CD4-positive, alpha-beta T cell (primary cell): ENCODE measurements around the gene SH3RF1. TPM values are rescaled to one million over a fixed set of nuclear protein-coding genes. Genes with fewer than 3 reads are reported as not detected.
"Not testable (repeated sequence)": the region's sequence is repeated elsewhere in the genome, so short reads cannot be mapped to it uniquely, and the experiment has no call there.

Experiments used
- ATAC-seq: fragments of 200-7000 bp; cut with Tn5 transposase; one replicate; pipeline ENCODE4 v1.10.0; 2022; ENCODE audit warnings: mild to moderate bottlenecking; ENCODE audit not compliant: poor library complexity
- CTCF ChIA-PET: fragments of 350-600 bp; sonication (Branson Sonifier 250); formaldehyde crosslinking; loops from one replicate; lab custom pipeline; 2021; ENCODE audit warnings: antibody characterized with exemption, inconsistent platforms; lab: Charles Lee
- POLR2A ChIA-PET: fragments of 350-600 bp; sonication (Branson Sonifier 250); formaldehyde crosslinking; loops from one replicate; lab custom pipeline; 2021; ENCODE audit warnings: antibody characterized with exemption, inconsistent platforms; lab: Charles Lee
- DNase-seq, 14 experiments: peaks; one replicate each; pipeline ENCODE4 v3.0.0-alpha.2; 2013 to 2020; ENCODE audit warnings: mixed read lengths in 2 of 14
- H3K27ac ChIP-seq, 2 donors: one replicate each; pipeline versions ENCODE4 v1.5.1 to v1.7.0; 2013; ENCODE audit warnings: low read length in 2 of 2, low read depth in 1 of 2, mild to moderate bottlenecking in 1 of 2
- H3K27me3 ChIP-seq, 2 experiments: 1 replicate in 1 of 2; 2 replicates in 1 of 2; pipeline versions ENCODE4 v1.6.1 to v1.7.0; 2013; ENCODE audit warnings: low read length in 2 of 2, control low read depth in 1 of 2, mild to moderate bottlenecking in 1 of 2, moderate library complexity in 1 of 2; ENCODE audit not compliant: insufficient read depth in 2 of 2, control insufficient read depth in 1 of 2
- H3K36me3 ChIP-seq: one replicate; pipeline ENCODE4 v1.6.1; 2013; ENCODE audit warnings: low read length, control low read depth; ENCODE audit not compliant: insufficient read depth
- H3K4me1 ChIP-seq: one replicate; pipeline ENCODE4 v1.6.1; 2013; ENCODE audit warnings: low read length, control low read depth; ENCODE audit not compliant: insufficient read depth
- H3K4me3 ChIP-seq: one replicate; pipeline ENCODE4 v1.5.1; 2013; ENCODE audit warnings: mild to moderate bottlenecking, low read length, moderate library complexity
- H3K9me3 ChIP-seq, 2 experiments: 1 replicate in 1 of 2; 2 replicates in 1 of 2; pipeline versions ENCODE4 v1.6.1 to v1.7.0; 2013; ENCODE audit warnings: low read length in 2 of 2, mild to moderate bottlenecking in 2 of 2, control low read depth in 1 of 2, moderate library complexity in 1 of 2; ENCODE audit not compliant: control insufficient read depth in 1 of 2, insufficient read depth in 1 of 2
- H3K27ac Mint-ChIP-seq: one replicate; pipeline ENCODE4 v1.8.0; 2020; ENCODE audit warnings: mixed read lengths
- H3K27me3 Mint-ChIP-seq: one replicate; pipeline ENCODE4 v1.8.0; 2021; ENCODE audit warnings: mixed read lengths
- H3K36me3 Mint-ChIP-seq: one replicate; pipeline ENCODE4 v1.8.0; 2021; ENCODE audit warnings: low read depth, mixed read lengths
- H3K4me1 Mint-ChIP-seq: one replicate; pipeline ENCODE4 v1.8.0; 2021; ENCODE audit warnings: low read depth, mixed read lengths
- H3K4me3 Mint-ChIP-seq: one replicate; pipeline ENCODE4 v1.8.0; 2020; ENCODE audit warnings: mild to moderate bottlenecking, mixed read lengths
- H3K9me3 Mint-ChIP-seq: one replicate; pipeline ENCODE4 v1.8.0; 2020; ENCODE audit warnings: mixed read lengths
- intact Hi-C, 2 experiments: fragments of 100-400 bp; cut with DNase I in 1 of 2; cut with micrococcal nuclease in 1 of 2; formaldehyde crosslinking; loops; one replicate each; pipeline versions ENCODE4 v1.15.1 to v1.9.0; 2023 to 2025; cut with DNase I, micrococcal nuclease
- total RNA-seq, 174 experiments: library from RNA in 2 of 174; stranded (reverse) in 2 of 174; gene quantifications; one replicate each; pipeline ENCODE4 v1.2.3 and lab custom pipeline; 2021 to 2026
- TF ChIP-seq, protein P1 (sequence below): fragments of 200-600 bp; IDR thresholded peaks from one replicate; pipeline ENCODE4 v1.8.0; 2022; ENCODE audit warnings: antibody characterized with exemption, mild to moderate bottlenecking

The SH3RF1 gene
- total RNA-seq, 2 experiments from 2014 or later, result 0.25 TPM; not detected in 1

DNA sequence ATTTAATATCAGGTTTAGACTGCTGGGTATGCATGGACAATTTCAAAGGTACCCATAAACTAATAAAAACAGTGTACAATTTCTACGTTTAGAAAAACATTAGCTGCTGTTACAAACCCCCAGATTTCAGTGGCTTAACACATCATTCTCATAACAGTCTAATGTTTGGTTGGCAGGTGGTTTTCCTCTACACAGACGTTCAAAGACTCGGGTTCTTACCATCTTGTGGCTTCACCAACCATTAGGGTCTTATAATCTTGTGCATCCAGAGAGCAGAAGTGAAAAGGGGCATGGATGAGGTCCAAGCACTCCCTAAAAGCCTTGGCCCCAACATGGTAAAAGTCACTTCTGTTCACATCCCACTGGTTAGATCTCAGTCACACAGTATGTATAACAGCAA is 71.6 kb downstream of the SH3RF1 start:
- H3K27ac ChIP-seq, result no peak overlapping the region
- H3K4me3 Mint-ChIP-seq, result no peak overlapping the region
- DNase-seq (no peak), ATAC-seq (no peak)
- H3K9me3 Mint-ChIP-seq, result peaks cover 7% of the 10 kb centered on the region
- POLR2A ChIA-PET, result no interaction called here
- no peaks in the 10 kb centered on the region for H3K36me3 Mint-ChIP-seq
- H3K4me1 ChIP-seq, result no peaks in the 10 kb centered on the region
- no peak overlapping the region for H3K4me3 ChIP-seq
- no peaks in the 10 kb centered on the region for H3K4me1 Mint-ChIP-seq
- H3K9me3 ChIP-seq, result peaks cover 3 to 6% of the 10 kb centered on the region in 2 experiments
- no peaks in the 10 kb centered on the region for H3K27me3 ChIP-seq
- CTCF ChIA-PET, result no interaction called here
- H3K27me3 Mint-ChIP-seq, result no peaks in the 10 kb centered on the region
- H3K27ac Mint-ChIP-seq, result no peak overlapping the region
- intact Hi-C loops, result no loop called here
- TF ChIP-seq, protein P1, sequence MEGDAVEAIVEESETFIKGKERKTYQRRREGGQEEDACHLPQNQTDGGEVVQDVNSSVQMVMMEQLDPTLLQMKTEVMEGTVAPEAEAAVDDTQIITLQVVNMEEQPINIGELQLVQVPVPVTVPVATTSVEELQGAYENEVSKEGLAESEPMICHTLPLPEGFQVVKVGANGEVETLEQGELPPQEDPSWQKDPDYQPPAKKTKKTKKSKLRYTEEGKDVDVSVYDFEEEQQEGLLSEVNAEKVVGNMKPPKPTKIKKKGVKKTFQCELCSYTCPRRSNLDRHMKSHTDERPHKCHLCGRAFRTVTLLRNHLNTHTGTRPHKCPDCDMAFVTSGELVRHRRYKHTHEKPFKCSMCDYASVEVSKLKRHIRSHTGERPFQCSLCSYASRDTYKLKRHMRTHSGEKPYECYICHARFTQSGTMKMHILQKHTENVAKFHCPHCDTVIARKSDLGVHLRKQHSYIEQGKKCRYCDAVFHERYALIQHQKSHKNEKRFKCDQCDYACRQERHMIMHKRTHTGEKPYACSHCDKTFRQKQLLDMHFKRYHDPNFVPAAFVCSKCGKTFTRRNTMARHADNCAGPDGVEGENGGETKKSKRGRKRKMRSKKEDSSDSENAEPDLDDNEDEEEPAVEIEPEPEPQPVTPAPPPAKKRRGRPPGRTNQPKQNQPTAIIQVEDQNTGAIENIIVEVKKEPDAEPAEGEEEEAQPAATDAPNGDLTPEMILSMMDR, result no peak
- H3K36me3 ChIP-seq, result no peaks in the 10 kb centered on the region

DNA sequence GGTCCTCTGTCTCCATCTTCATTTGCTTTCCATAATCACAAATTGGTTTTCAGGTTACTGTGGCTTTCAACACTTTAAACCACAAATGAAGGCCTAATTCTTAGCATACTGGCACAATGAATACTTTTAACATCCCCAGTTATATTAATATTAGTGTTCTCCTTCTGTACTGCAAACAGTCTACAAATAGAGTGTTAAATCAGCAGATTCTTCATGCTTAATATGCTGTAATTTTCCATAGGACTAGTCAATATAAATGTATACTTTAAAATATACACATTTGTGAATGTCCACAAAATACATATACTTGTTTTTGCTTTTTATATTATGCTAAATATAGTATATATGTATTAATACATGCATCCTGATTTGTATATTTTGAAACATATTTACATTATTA is 72.6 kb downstream of the SH3RF1 start:
- DNase-seq, result no peak
- Mint-ChIP-seq H3K9me3 (peaks cover 7% of the 10 kb centered on the region), H3K27me3 (no peaks in the 10 kb centered on the region), H3K36me3 (no peaks in the 10 kb centered on the region), H3K27ac (no peak overlapping the region), H3K4me3 (no peak overlapping the region), H3K4me1 (no peaks in the 10 kb centered on the region)
- Histone ChIP-seq H3K4me3 (no peak overlapping the region), H3K27me3 (no peaks in the 10 kb centered on the region), H3K36me3 (no peaks in the 10 kb centered on the region), H3K4me1 (no peaks in the 10 kb centered on the region), H3K27ac (no peak overlapping the region), H3K9me3 (peaks cover 3 to 6% of the 10 kb centered on the region in 2 experiments)
- CTCF ChIA-PET, result no interaction called here
- POLR2A ChIA-PET, result no interaction called here
- TF ChIP-seq, protein P1, result no peak
- intact Hi-C loops, result no loop called here
- no peak for ATAC-seq

- CTCF ChIA-PET, H3K27me3 ChIP-seq, H3K36me3 ChIP-seq, H3K4me3 ChIP-seq, H3K4me1 Mint-ChIP-seq, H3K27ac Mint-ChIP-seq, H3K27ac ChIP-seq, intact Hi-C loops, POLR2A ChIA-PET, H3K27me3 Mint-ChIP-seq, ATAC-seq, H3K4me1 ChIP-seq, H3K36me3 Mint-ChIP-seq, H3K9me3 ChIP-seq, DNase-seq, H3K4me3 Mint-ChIP-seq, H3K9me3 Mint-ChIP-seq: not testable (repeated sequence)
Observed at GRCh38 chr4:169197206-169197605, 73.5 kb downstream of the SH3RF1 start.

DNA sequence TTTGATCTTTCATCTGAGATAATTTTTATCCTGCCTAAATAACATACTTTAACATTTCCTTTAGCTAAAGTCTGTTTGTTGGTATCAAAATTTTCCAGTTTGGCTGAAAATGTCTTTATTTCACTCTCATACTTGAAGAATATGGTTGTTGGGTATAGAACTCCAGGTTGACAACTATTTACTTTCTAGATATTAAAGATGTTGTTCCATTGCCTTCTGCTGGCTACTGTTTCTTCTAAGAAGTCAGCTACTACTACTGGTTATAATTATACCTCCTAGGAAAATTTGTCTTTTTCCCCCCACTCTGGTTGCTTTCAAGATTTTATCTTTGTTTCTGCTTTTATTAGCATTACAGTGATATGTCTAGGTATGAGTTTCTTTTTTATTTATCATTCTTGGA is 75.7 kb downstream of the SH3RF1 start:
- ATAC-seq, result no peak
- DNase-seq, result no peak
- ChIA-PET POLR2A (no interaction called here), CTCF (no interaction called here)
- intact Hi-C loops, result no loop called here
- no peaks in the 10 kb centered on the region for H3K4me1 ChIP-seq
- no peaks in the 10 kb centered on the region for H3K27me3 Mint-ChIP-seq
- H3K27me3 ChIP-seq, result no peaks in the 10 kb centered on the region
- H3K4me3 ChIP-seq, result no peak overlapping the region
- no peaks in the 10 kb centered on the region for H3K36me3 Mint-ChIP-seq
- H3K27ac ChIP-seq, result no peak overlapping the region
- H3K27ac Mint-ChIP-seq, result no peak overlapping the region
- TF ChIP-seq, protein P1, result no peak
- H3K9me3 ChIP-seq, result peaks cover 3 to 6% of the 10 kb centered on the region in 2 experiments
- H3K4me1 Mint-ChIP-seq, result no peaks in the 10 kb centered on the region
- no peaks in the 10 kb centered on the region for H3K36me3 ChIP-seq
- H3K9me3 Mint-ChIP-seq, result peaks cover 7% of the 10 kb centered on the region
- no peak overlapping the region for H3K4me3 Mint-ChIP-seq

GRCh38 chr4:169189968-169190367 is 80.8 kb downstream of the SH3RF1 start:
- H3K27ac Mint-ChIP-seq, POLR2A ChIA-PET, intact Hi-C loops, H3K4me3 Mint-ChIP-seq, CTCF ChIA-PET, H3K27ac ChIP-seq, H3K9me3 ChIP-seq, H3K4me1 Mint-ChIP-seq, H3K36me3 ChIP-seq, H3K27me3 ChIP-seq, H3K4me1 ChIP-seq, H3K36me3 Mint-ChIP-seq, DNase-seq, H3K4me3 ChIP-seq, ATAC-seq, H3K9me3 Mint-ChIP-seq, H3K27me3 Mint-ChIP-seq: not testable (repeated sequence)
